Esophagus squamous epithelium (tissue), 5 donors: ENCODE results near the gene CCL3. TPM values are rescaled to one million over a fixed set of nuclear protein-coding genes. Genes with fewer than 3 reads are reported as not detected.
"Not testable (repeated sequence)": the region's sequence is repeated elsewhere in the genome, so short reads cannot be mapped to it uniquely, and the experiment has no call there.

Experiments used
- DNase-seq: peaks from one replicate; lab custom pipeline; 2025; lab: John Stamatoyannopoulos, UW
- H3K27ac ChIP-seq, 4 donors: fragments of 200-600 bp; sonication (generic); one replicate each; pipeline ENCODE4 v1.5.1; 2016 to 2019; ENCODE audit warnings: mild to moderate bottlenecking in 1 of 4
- H3K27me3 ChIP-seq, 4 donors: fragments of 200-600 bp; sonication (generic); 1 replicate in 3 of 4; 2 replicates in 1 of 4; pipeline versions ENCODE4 v1.5.1 to v1.6.0; 2017 to 2021; ENCODE audit warnings: antibody characterized with exemption in 1 of 4
- H3K36me3 ChIP-seq, 3 donors: fragments of 200-600 bp; sonication (generic); one replicate each; pipeline ENCODE4 v1.5.1; 2016 to 2019
- H3K4me1 ChIP-seq, 3 donors: fragments of 200-600 bp; sonication (generic); one replicate each; pipeline ENCODE4 v1.5.1; 2017 to 2019
- H3K4me3 ChIP-seq, 4 donors: fragments of 200-600 bp; sonication (generic); 1 replicate in 3 of 4; 2 replicates in 1 of 4; pipeline ENCODE4 v1.5.1; 2016 to 2019; ENCODE audit warnings: mild to moderate bottlenecking in 2 of 4, moderate library complexity in 1 of 4
- H3K9me3 ChIP-seq, 3 donors: fragments of 200-600 bp; sonication (generic); one replicate each; pipeline ENCODE4 v1.5.1; 2016 to 2019
- POLR2A ChIP-seq, 4 donors: fragments of 450-650 bp; IDR thresholded peaks; one replicate each; pipeline ENCODE4 v1.6.1; 2017; ENCODE audit warnings: antibody characterized with exemption in 4 of 4, mild to moderate bottlenecking in 4 of 4, moderate library complexity in 3 of 4
- WGBS, 2 donors: methylation state at CpG; one replicate each; pipeline ENCODE4 v1.1.5; 2018; 5-methylcytosine and 5-hydroxymethylcytosine counted together
- intact Hi-C: fragments of 100-400 bp; cut with DNase I; formaldehyde crosslinking; loops from one replicate; pipeline ENCODE4 v1.15.0; 2022
- total RNA-seq, 4 donors: library from RNA; depleted of rRNA; stranded (reverse); fragments of >200 nt; gene quantifications; one replicate each; pipeline ENCODE4 v1.1.0, GENCODE V29; 2016
- TF ChIP-seq, protein P1 (sequence below), 6 experiments: fragments of 450-650 bp in 4 of 6; fragments of 200-600 bp in 2 of 6; sonication (generic) in 2 of 6; IDR thresholded peaks; one replicate each; pipeline ENCODE4 v1.5.1; 2016 to 2019; ENCODE audit warnings: antibody characterized with exemption in 6 of 6, mild to moderate bottlenecking in 4 of 6, moderate library complexity in 4 of 6
- donor health status: DM: yes; HTN: yes; CAD: no.

The CCL3 gene
- total RNA-seq, 4 donors from 2014 or later = 0.68 TPM; not detected in 3

DNA sequence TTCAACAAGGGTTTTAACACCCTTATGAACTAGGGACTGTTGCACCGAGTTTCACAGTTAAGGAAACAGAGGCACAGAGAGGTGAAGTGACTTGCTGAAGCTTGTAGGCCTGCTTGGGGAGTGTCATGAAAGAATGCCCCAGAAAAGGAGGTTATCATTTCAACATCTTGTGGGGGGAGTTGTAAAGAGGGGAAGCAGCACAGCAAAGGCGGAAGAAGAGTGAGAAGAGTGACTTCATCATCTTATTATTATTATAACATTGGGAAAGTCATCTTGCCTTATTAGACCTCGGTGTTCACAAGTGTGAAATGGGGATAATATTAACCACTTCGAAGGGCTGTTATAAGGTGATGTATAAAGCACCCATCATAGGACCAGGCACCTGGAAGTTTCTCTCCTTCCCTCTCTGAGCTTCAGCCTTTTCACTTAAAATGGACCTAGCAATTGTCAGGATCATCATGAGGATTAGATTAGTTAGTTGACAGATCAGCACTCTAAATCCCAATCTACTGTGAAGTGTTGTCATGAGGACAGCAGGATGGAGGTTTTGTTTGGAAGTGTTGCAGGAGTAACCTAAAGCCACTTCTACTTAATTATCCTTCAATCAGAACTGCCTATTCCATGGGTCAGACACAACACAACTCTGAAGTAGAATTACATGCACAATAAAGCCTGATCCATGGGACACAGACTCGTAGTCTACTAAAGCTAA is 16.0 kb upstream of the CCL3 start:
- peaks cover 0 to 11% (median 0%) of the 10 kb centered on the region in 4 donors for H3K27me3 ChIP-seq
- TF ChIP-seq, protein P1, sequence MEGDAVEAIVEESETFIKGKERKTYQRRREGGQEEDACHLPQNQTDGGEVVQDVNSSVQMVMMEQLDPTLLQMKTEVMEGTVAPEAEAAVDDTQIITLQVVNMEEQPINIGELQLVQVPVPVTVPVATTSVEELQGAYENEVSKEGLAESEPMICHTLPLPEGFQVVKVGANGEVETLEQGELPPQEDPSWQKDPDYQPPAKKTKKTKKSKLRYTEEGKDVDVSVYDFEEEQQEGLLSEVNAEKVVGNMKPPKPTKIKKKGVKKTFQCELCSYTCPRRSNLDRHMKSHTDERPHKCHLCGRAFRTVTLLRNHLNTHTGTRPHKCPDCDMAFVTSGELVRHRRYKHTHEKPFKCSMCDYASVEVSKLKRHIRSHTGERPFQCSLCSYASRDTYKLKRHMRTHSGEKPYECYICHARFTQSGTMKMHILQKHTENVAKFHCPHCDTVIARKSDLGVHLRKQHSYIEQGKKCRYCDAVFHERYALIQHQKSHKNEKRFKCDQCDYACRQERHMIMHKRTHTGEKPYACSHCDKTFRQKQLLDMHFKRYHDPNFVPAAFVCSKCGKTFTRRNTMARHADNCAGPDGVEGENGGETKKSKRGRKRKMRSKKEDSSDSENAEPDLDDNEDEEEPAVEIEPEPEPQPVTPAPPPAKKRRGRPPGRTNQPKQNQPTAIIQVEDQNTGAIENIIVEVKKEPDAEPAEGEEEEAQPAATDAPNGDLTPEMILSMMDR (IDR thresholded peaks at IDR 0.05) = no peak
- TF ChIP-seq POLR2A (IDR thresholded peaks at IDR 0.05) = no peak
- no peaks in the 10 kb centered on the region for H3K36me3 ChIP-seq
- intact Hi-C loops = no loop called here
- DNase-seq = no peak
- H3K4me3 ChIP-seq = no peak overlapping the region
- H3K4me1 ChIP-seq = no peaks in the 10 kb centered on the region
- WGBS, 2 donors = 70 to 76% methylated on average over 5 of the region's 5 CpGs
- no peaks in the 10 kb centered on the region for H3K9me3 ChIP-seq
- H3K27ac ChIP-seq = no peak overlapping the region

DNA sequence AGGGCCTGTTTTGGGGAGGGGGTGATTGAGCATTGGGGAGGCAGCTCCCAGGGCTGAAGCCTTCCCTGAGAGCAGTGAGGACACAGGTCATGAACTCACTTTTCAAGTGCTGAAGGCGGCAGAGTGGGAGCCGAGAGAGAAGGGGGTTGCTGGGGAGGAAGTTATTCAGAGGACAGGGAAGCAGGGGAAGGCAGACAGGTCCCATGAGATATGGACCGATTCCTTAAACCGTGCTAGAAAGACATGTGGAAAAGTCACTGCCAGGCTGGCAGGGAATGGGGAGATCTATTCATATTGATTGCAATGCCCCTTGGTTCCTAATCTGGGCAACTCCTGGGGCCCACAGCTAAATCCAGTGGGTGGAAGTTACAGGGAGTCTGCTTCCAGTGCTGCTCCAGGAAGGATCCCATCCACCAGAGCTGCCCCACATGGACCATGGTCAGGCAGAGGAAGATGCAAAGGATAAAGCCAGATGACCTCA is 14.8 kb upstream of the CCL3 start:
- Histone ChIP-seq H3K9me3 (no peaks in the 10 kb centered on the region), H3K4me3 (no peak overlapping the region), H3K27me3 (peaks cover 0 to 5% (median 0%) of the 10 kb centered on the region in 4 donors), H3K27ac (peak overlapping the region in 1 of 4 donors; percentile 21), H3K36me3 (no peaks in the 10 kb centered on the region), H3K4me1 (no peaks in the 10 kb centered on the region)
- no peak for DNase-seq
- intact Hi-C loops = no loop called here
- TF ChIP-seq POLR2A (IDR thresholded peaks at IDR 0.05) = no peak
- TF ChIP-seq, protein P1 (IDR thresholded peaks at IDR 0.05) = no peak
- WGBS, 2 donors = 27 to 42% methylated on average over 4 of the region's 4 CpGs

DNA sequence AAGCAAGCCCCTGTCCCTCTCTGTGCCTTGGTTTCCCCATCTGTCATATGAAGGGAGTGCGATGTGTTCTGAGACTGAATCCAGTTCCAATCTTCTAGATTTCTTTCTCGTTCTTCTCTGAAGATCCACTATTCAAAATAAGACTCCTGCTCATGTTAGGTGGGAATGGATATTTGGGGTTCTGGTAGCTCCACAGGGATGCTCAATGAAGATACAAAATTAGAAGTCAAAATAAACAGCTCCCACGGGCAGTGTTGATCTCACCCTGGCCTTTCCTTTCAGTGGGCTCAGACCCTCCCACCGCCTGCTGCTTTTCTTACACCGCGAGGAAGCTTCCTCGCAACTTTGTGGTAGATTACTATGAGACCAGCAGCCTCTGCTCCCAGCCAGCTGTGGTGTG is 14.3 kb upstream of the CCL3 start:
- 59 to 100% methylated on average over 1 to 5 of the region's 7 CpGs for WGBS, 2 donors
- H3K4me1 ChIP-seq, H3K36me3 ChIP-seq, H3K9me3 ChIP-seq, intact Hi-C loops, H3K27me3 ChIP-seq, DNase-seq: not testable (repeated sequence)
- Histone ChIP-seq H3K27ac (peak overlapping the region in 1 of 4 donors; percentile 21), H3K4me3 (peak overlapping the region in 1 of 4 donors; percentile 11)

DNA sequence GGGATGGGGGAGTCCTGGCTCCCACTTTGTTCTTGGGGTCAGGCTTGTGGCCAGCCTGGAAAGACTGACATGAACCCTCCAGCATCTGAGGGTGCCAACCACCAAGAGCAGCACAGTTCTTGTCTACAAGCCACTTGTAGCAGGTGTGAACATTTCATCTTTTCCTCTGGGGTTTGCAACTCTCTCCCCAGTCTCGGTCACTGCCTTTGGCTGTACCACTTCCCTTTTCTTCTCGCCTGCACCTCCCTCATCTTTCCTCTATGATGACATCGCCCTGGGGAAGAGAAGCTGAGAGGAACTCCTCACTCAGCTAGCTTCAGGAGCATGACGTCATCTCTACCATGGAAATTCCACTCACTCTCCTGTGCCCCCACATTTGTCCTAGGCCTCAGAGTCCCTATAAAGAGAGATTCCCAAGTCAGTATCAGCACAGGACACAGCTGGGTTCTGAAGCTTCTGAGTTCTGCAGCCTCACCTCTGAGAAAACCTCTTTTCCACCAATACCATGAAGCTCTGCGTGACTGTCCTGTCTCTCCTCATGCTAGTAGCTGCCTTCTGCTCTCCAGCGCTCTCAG is 13.5 kb upstream of the CCL3 start, which contains the start of gene CCL4:
TSS of gene CCL4 (plus strand) at position 427 of the 575 bp plus-strand sequence. CDS start at position 506, 79 bp downstream.
- not testable (repeated sequence) for DNase-seq, H3K4me1 ChIP-seq, H3K36me3 ChIP-seq

DNA sequence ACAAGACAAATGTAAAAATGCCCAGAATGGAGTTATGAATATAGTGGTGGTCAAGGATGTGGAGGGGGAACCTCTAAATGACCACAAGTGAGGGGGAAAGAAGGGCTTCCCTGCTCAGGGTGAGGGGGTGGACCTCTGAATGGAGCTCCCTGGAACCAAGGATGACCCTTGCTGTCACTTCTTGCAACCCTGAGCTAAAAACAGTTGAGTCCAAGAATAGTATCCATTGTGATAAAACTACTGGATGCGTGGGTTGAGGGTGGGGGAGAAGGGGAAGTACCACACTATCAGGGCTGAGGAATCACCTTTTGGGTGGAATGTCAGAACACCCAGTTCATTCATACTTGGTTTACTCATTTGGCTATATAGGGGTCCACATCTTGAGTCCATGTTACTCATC is 9.1 kb upstream of the CCL3 start:
- H3K27ac ChIP-seq, H3K27me3 ChIP-seq, H3K36me3 ChIP-seq, DNase-seq, intact Hi-C loops, H3K4me1 ChIP-seq, H3K9me3 ChIP-seq, H3K4me3 ChIP-seq: not testable (repeated sequence)
- WGBS, 2 donors = 70 to 100% methylated on average over 1 of the region's 1 CpG

More for the DNA sequence above, 13.5 kb upstream of the CCL3 start, which contains the start of gene CCL4:
- intact Hi-C loops, H3K27me3 ChIP-seq, H3K9me3 ChIP-seq: not testable (repeated sequence)
- WGBS, 2 donors = 60 to 79% methylated on average over 5 to 6 of the region's 6 CpGs
- peak within 1 kb of the TSS in 1 of 4 donors; percentile 36 for H3K27ac ChIP-seq
- H3K4me3 ChIP-seq = peak within 1 kb of the TSS in 1 of 4 donors; percentile 11

DNA sequence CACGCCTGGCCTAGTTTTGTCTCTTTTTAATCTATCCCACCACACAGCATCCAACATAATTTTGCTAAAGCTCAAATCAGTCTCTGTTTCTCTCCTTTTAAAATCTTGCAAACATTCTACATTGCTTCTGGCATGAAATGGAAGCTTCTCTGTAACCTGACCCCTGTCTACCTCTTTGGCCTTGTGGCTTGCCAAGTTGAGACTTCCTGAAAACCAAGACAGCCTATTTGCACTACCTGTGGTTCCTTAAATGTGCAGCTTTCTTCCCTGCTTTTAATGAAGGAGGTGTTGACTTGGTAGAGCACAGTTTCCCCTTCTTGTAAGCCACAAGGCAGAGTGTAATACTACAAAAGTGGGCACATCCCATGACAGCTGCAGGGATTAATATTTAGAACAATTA is 6.0 kb upstream of the CCL3 start:
- Histone ChIP-seq H3K36me3 (no peaks in the 10 kb centered on the region), H3K9me3 (no peaks in the 10 kb centered on the region), H3K27ac (no peak overlapping the region), H3K27me3 (peaks cover 0 to 9% (median 0%) of the 10 kb centered on the region in 4 donors), H3K4me3 (no peak overlapping the region), H3K4me1 (no peaks in the 10 kb centered on the region)
- intact Hi-C loops = no loop called here
- no peak for TF ChIP-seq POLR2A (IDR thresholded peaks at IDR 0.05)
- TF ChIP-seq, protein P1 (IDR thresholded peaks at IDR 0.05) = no peak
- 65 to 100% methylated on average over 1 of the region's 1 CpG for WGBS, 2 donors
- DNase-seq = no peak
